K562 (cell line): ENCODE results near the gene PAFAH1B2. TPM values are rescaled to one million over a fixed set of nuclear protein-coding genes. Genes with fewer than 3 reads are reported as not detected.

Experiments
- ATF3 ChIP-seq, 2 experiments: fragments of 450-650 bp in 1 of 2; sonication (generic) in 1 of 2; formaldehyde crosslinking in 1 of 2; IDR thresholded peaks in 1 of 2; conservative IDR thresholded peaks in 1 of 2; 2 replicates each; pipeline versions ENCODE4 v1.6.1 to v1.8.1; 2016 to 2023; ENCODE audit warnings: mild to moderate bottlenecking in 2 of 2, moderate library complexity in 2 of 2, inconsistent platforms in 1 of 2, missing genetic modification reagents in 1 of 2
- CEBPB ChIP-seq: fragments of 450-650 bp; IDR thresholded peaks from 2 replicates; pipeline ENCODE4 v1.6.1; 2016; ENCODE audit warnings: missing genetic modification characterization, missing compliant biosample characterization
- DPF2 ChIP-seq: fragments of 450-650 bp; IDR thresholded peaks from 2 replicates; pipeline ENCODE4 v1.6.1; 2016
- FOXA3 ChIP-seq, 2 experiments: fragments of 450-650 bp in 1 of 2; sonication (generic) in 1 of 2; formaldehyde crosslinking; IDR thresholded peaks in 1 of 2; conservative IDR thresholded peaks in 1 of 2; 2 replicates each; pipeline versions ENCODE4 v1.4.0 to v1.8.0; 2020 to 2022; ENCODE audit warnings: mild to moderate bottlenecking in 2 of 2, missing genetic modification reagents in 1 of 2
- JUND ChIP-seq, 2 experiments: IDR thresholded peaks; 2 replicates in 1 of 2; 3 replicates in 1 of 2; pipeline ENCODE4 v1.6.1; 2011; ENCODE audit warnings: borderline replicate concordance in 2 of 2, low read depth in 2 of 2, low read length in 2 of 2, improper control_type of control experiment in 1 of 2, missing biosample characterization in 1 of 2, missing genetic modification characterization in 1 of 2, missing genetic modification reagents in 1 of 2
- KDM2B ChIP-seq: fragments of 250-450 bp; sonication (Bioruptor Pico); IDR thresholded peaks from 2 replicates; pipeline ENCODE4 v1.8.0; 2021; ENCODE audit warnings: mild to moderate bottlenecking, moderate library complexity
- MYC ChIP-seq, 2 experiments: fragments of 250-450 bp in 1 of 2; sonication (Bioruptor Pico) in 1 of 2; IDR thresholded peaks; 2 replicates each; pipeline versions ENCODE4 v1.5.1 to v1.6.1; 2012 to 2021; ENCODE audit warnings: low read depth in 2 of 2, borderline replicate concordance in 1 of 2, improper control_type of control experiment in 1 of 2, low read length in 1 of 2, mild to moderate bottlenecking in 1 of 2, moderate library complexity in 1 of 2
- PBX2 ChIP-seq, 2 experiments: IDR thresholded peaks in 1 of 2; conservative IDR thresholded peaks in 1 of 2; 2 replicates each; pipeline ENCODE4 v1.6.1; 2016; ENCODE audit warnings: low read depth in 2 of 2, mild to moderate bottlenecking in 1 of 2, missing compliant biosample characterization in 1 of 2, missing genetic modification characterization in 1 of 2, moderate library complexity in 1 of 2
- POLR2G ChIP-seq: fragments of 200-400 bp; formaldehyde crosslinking; IDR thresholded peaks from 2 replicates; pipeline ENCODE4 v1.6.1; 2017; ENCODE audit warnings: low read depth, mild to moderate bottlenecking, antibody characterized with exemption, low read length, moderate library complexity
- RBM14 ChIP-seq: fragments of 200-400 bp; formaldehyde crosslinking; IDR thresholded peaks from 2 replicates; pipeline ENCODE4 v1.6.1; 2018; ENCODE audit warnings: low read depth, mild to moderate bottlenecking, low read length, moderate library complexity, borderline replicate concordance; ENCODE audit not compliant: insufficient read depth
- TAL1 ChIP-seq: fragments of 450-650 bp; IDR thresholded peaks from 2 replicates; pipeline ENCODE4 v1.6.1; 2016; ENCODE audit warnings: mild to moderate bottlenecking
- THAP7 ChIP-seq: fragments of 250-450 bp; sonication (Bioruptor Pico); IDR thresholded peaks from 2 replicates; pipeline ENCODE4 v1.5.0; 2021
- U2AF2 ChIP-seq: fragments of 200-400 bp; formaldehyde crosslinking; optimal IDR thresholded peaks from 2 replicates; pipeline ENCODE3; 2017; ENCODE audit warnings: low read depth, mild to moderate bottlenecking, low read length
- YY1 ChIP-seq, 3 experiments: IDR thresholded peaks; 2 replicates each; pipeline ENCODE4 v1.6.1; 2011; ENCODE audit warnings: low read length in 2 of 3, mild to moderate bottlenecking in 2 of 3, moderate library complexity in 2 of 3, borderline replicate concordance in 1 of 3, control low read depth in 1 of 3, low read depth in 1 of 3; ENCODE audit not compliant: insufficient read depth in 3 of 3, insufficient replicate concordance in 2 of 3, control insufficient read depth in 1 of 3, insufficient read length in 1 of 3; ENCODE audit errors: extremely low read depth in 1 of 3
- ZEB2 ChIP-seq: fragments of 450-650 bp; IDR thresholded peaks from 2 replicates; pipeline ENCODE4 v1.6.1; 2016
- ZNF140 ChIP-seq: fragments of 250-450 bp; sonication (Bioruptor Pico); IDR thresholded peaks from 2 replicates; pipeline ENCODE4 v1.8.0; 2021; ENCODE audit warnings: moderate library complexity, mild to moderate bottlenecking, inconsistent platforms
- ZNF655 ChIP-seq: fragments of 250-450 bp; sonication (Bioruptor Pico); IDR thresholded peaks from 2 replicates; pipeline ENCODE4 v1.5.0; 2021
- ZNF75A ChIP-seq: fragments of 450-650 bp; formaldehyde crosslinking; IDR thresholded peaks from 2 replicates; pipeline ENCODE4 v1.4.0; 2020; ENCODE audit warnings: mild to moderate bottlenecking
- polyA plus RNA-seq, 8 experiments: library from polyadenylated mRNA; depleted of rRNA in 4 of 8; stranded (reverse) in 5 of 8; unstranded in 3 of 8; fragments of >200 nt; fragmentation: Nextera tagmentation in 2 of 8; fragmentation: Illumina TruSeq in 1 of 8; extraction: Ambion mirVana in 2 of 8; extraction: Trizol in 1 of 8; gene quantifications; 2 replicates each; pipeline versions ENCODE4 v1.2.1 to v1.2.3, GENCODE V29; 2011 to 2014; ENCODE audit warnings: inconsistent platforms in 1 of 8, missing spikeins in 1 of 8
- total RNA-seq, 7 experiments: library from RNA; depleted of rRNA in 6 of 7; stranded (reverse); fragments of >200 nt in 6 of 7; fragmentation: Illumina TruSeq in 2 of 7; extraction: Trizol in 2 of 7; gene quantifications; 2 replicates each; pipeline versions ENCODE4 v1.2.1 to v1.2.3, GENCODE V29; 2011 to 2021; ENCODE audit warnings: low replicate concordance in 1 of 7

Gene PAFAH1B2
- total and polyA plus RNA-seq, 9 of the 15 experiments (the other 6 are each of a cell fraction or from before 2014, with no cell fraction given), result 27.8 to 94.7 (median 64.9) TPM

GRCh38 chr11:117223741-117224689 lies 79.9 kb downstream of the PAFAH1B2 start (continued):
- TF ChIP-seq ZNF140 (CRISPR knock-in tag) (no peak), MYC (IDR thresholded peaks at IDR 0.05; ENCODE audit: low read depth, low read length) (no peak), MYC (CRISPR knock-in tag; IDR thresholded peaks at IDR 0.05; ENCODE audit: borderline replicate concordance, low read depth) (no peak), TAL1 (peak; percentile 97), PBX2 (CRISPR knock-in tag; IDR thresholded peaks at IDR 0.05; ENCODE audit: low read depth) (0 out of 2 replicates have a peak, but pooled peaks have one; percentile 40), PBX2 (tag; conservative IDR thresholded peaks at IDR 0.05; ENCODE audit: low read depth) (peak; percentile 92), ZNF655 (no peak), ATF3 (IDR thresholded peaks at IDR 0.05) (no peak; the same call in 1 of the 2 replicates), ATF3 (CRISPR knock-in tag; conservative IDR thresholded peaks at IDR 0.05) (no peak), POLR2G (no peak), JUND (IDR thresholded peaks at IDR 0.05; ENCODE audit: borderline replicate concordance, low read depth, low read length) (peak; percentile 60; the same call in 1 of the 2 replicates), JUND (tag; IDR thresholded peaks at IDR 0.05; ENCODE audit: borderline replicate concordance, low read depth, low read length) (peak; percentile 44; the same call in 1 of the 3 replicates), RBM14 (no peak), CEBPB (no peak), FOXA3 (CRISPR knock-in tag; conservative IDR thresholded peaks at IDR 0.05 in 1 of 2, IDR thresholded peaks at IDR 0.05 in 1 of 2) (no peak), ZNF75A (no peak), DPF2 (peak; percentile 94), ZEB2 (0 out of 2 replicates have a peak, but pooled peaks have one; percentile 35), YY1 (IDR thresholded peaks at IDR 0.05; ENCODE audit: borderline replicate concordance in 1 of 3, control insufficient read depth in 1 of 3, extremely low read depth in 1 of 3, insufficient read depth in 3 of 3, insufficient read length in 1 of 3, insufficient replicate concordance in 2 of 3, low read depth in 1 of 3, low read length in 2 of 3) (peak in 1 of 3 experiments; percentile 30), U2AF2 (no peak), KDM2B (CRISPR knock-in tag) (no peak), THAP7 (CRISPR knock-in tag) (no peak)
